ENCODE results near the gene LRRC71. TPM values are rescaled to one million over a fixed set of nuclear protein-coding genes. Genes with fewer than 3 reads are reported as not detected.

Gene LRRC71
- total and polyA plus RNA-seq, 2 of the 13 experiments (the other 11 are each of a cell fraction or from before 2014, with no cell fraction given), result not detected

DNA sequence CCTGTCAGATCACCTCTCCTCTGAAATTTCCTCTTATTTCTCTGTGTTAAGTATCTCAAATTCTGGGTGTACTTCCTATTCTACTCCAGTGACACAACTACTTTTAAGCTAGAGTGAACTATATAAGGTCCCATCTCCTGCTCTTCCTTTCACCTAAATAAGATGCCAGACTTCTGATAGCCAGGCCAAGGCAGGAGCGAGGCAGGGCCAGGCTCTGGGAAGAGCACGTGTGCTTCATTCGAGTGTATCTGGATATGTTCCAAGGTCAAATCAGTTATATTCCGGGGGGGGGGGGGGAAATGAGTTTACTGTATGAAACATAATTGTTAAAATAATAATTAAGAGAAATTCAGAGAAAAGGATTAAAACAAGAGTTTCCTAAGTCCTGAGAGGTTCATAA, 60.1 kb downstream of the LRRC71 start:
- H3K36me3 ChIP-seq (replicated peaks in 1 of 2; ENCODE audit: control insufficient read depth in 1 of 2, insufficient read depth in 2 of 2, low read length in 2 of 2), result peaks cover 22 to 62% of the 10 kb centered on the region in 2 experiments; a peak in 4 of 5 replicates
- no peaks in the 10 kb centered on the region for H3K79me2 ChIP-seq (ENCODE audit: insufficient read depth, low read length)
- BruUV-seq (replicated peaks), result no TSS peak
- in situ Hi-C loops (cut with HindIII; ENCODE audit: extremely low pct_ligation_motif_present, low pct_unique_long_range_greater_than_20kb) (no loop called here), intact Hi-C loops (cut with micrococcal nuclease; ENCODE audit: unreplicated experiment) (loop anchor here (5.0 kb wide), 1 partner anchor 92 kb away; no protein-coding TSS in a partner anchor)
- H4K20me1 ChIP-seq (ENCODE audit: insufficient read depth, low read length), result no peaks in the 10 kb centered on the region
- ChIA-PET CTCF (ENCODE audit: low intra/inter-chr PET ratio, low total read pairs) (no interaction called here), POLR2A (no interaction called here)
- H3K9me3 ChIP-seq (ENCODE audit: low read length), result no peaks in the 10 kb centered on the region
- ATAC-seq (no peak), FAIRE-seq (no peak), DNase-seq (ENCODE audit: low spot score) (no peak)
- no peak for TF ChIP-seq ZKSCAN1 (IDR thresholded peaks at IDR 0.05; ENCODE audit: low read length)
- no peak for TF ChIP-seq RORA (CRISPR knock-in tag; IDR thresholded peaks at IDR 0.05)
- TF ChIP-seq, protein P1, sequence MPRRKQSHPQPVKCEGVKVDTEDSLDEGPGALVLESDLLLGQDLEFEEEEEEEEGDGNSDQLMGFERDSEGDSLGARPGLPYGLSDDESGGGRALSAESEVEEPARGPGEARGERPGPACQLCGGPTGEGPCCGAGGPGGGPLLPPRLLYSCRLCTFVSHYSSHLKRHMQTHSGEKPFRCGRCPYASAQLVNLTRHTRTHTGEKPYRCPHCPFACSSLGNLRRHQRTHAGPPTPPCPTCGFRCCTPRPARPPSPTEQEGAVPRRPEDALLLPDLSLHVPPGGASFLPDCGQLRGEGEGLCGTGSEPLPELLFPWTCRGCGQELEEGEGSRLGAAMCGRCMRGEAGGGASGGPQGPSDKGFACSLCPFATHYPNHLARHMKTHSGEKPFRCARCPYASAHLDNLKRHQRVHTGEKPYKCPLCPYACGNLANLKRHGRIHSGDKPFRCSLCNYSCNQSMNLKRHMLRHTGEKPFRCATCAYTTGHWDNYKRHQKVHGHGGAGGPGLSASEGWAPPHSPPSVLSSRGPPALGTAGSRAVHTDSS (CRISPR knock-in tag; conservative IDR thresholded peaks at IDR 0.05), result no peak
- no peak for TF ChIP-seq BRCA1 (CRISPR knock-in tag; IDR thresholded peaks at IDR 0.05)
- no peak overlapping the region for H2AFZ ChIP-seq (ENCODE audit: low read length)
- H3K4me1 ChIP-seq (ENCODE audit: insufficient read depth, low read length), result no peaks in the 10 kb centered on the region; the same call in 1 of the 2 replicates
- 63% methylated on average over 4 of the region's 4 CpGs for WGBS (ENCODE audit: low lambda C conversion rate)
- no peaks in the 10 kb centered on the region for H3K27me3 ChIP-seq (ENCODE audit: control insufficient read depth in 1 of 2, insufficient read depth in 2 of 2, low read length in 2 of 2)
- H3K27ac ChIP-seq (ENCODE audit: extremely low read length, insufficient read depth, low read length), result no peak overlapping the region
- H3K4me3 ChIP-seq (replicated peaks in 1 of 3; ENCODE audit: insufficient read depth in 1 of 3, low read depth in 2 of 3, low read length in 3 of 3), result no peak overlapping the region
- H3K4me2 ChIP-seq (ENCODE audit: low read depth, low read length), result no peak overlapping the region
- no peak overlapping the region for H3K9ac ChIP-seq (ENCODE audit: insufficient read depth, low read depth, low read length)

MicroRNA genes within 50 kb of the gene (microRNA counts, 767-probe panel; counts per million panel counts)
- microRNA hsa-miR-765, result not detected

Small RNA genes lying within 50 kb of the gene (microRNA-seq; reads per million reads assigned to microRNA genes)
- gene MIR765, result 0.51 reads per million

Small RNA genes lying within 50 kb of the gene (small RNA-seq; reads per million reads assigned to genes)
- gene MIR765 (ENCODE audit: insufficient read depth in 2 of 3, insufficient read length in 3 of 3, low read depth in 2 of 3, low replicate concordance in 1 of 3), result 0 to 0.33 (median 0) reads per million in 3 experiments

Other genes with a start within 250 kb of the LRRC71 start
- 12.7 and 16.6 TPM in 2 replicates for gene NES, start 243.2 kb upstream of the LRRC71 start, total RNA-seq (2016; rRNA removed; fragmentation: Illumina TruSeq; extraction: Trizol)
- 1.7 and 2.5 TPM in 2 replicates for gene NES, start 243.2 kb upstream of the LRRC71 start, polyA plus RNA-seq (2011; rRNA removed)
- 0.21 and 0.60 TPM in 2 replicates for gene CRABP2, start 215.0 kb upstream of the LRRC71 start, total RNA-seq (2016; rRNA removed; fragmentation: Illumina TruSeq; extraction: Trizol)
- gene CRABP2, start 215.0 kb upstream of the LRRC71 start, polyA plus RNA-seq (2011; rRNA removed), result 0.37 and 0.40 TPM in 2 replicates
- gene METTL25B, start 192.2 kb upstream of the LRRC71 start, total RNA-seq (2016; rRNA removed; fragmentation: Illumina TruSeq; extraction: Trizol), result 8.1 and 11.9 TPM in 2 replicates
- gene METTL25B, start 192.2 kb upstream of the LRRC71 start, polyA plus RNA-seq (2011; rRNA removed), result 24.0 and 26.3 TPM in 2 replicates
- gene ISG20L2, start 191.9 kb upstream of the LRRC71 start, total RNA-seq (2016; rRNA removed; fragmentation: Illumina TruSeq; extraction: Trizol), result 17.8 and 19.8 TPM in 2 replicates
- 21.3 and 22.8 TPM in 2 replicates for gene ISG20L2, start 191.9 kb upstream of the LRRC71 start, polyA plus RNA-seq (2011; rRNA removed)
- gene MRPL24, start 179.5 kb upstream of the LRRC71 start, total RNA-seq (2016; rRNA removed; fragmentation: Illumina TruSeq; extraction: Trizol), result 42.9 and 45.7 TPM in 2 replicates
- gene MRPL24, start 179.5 kb upstream of the LRRC71 start, polyA plus RNA-seq (2011; rRNA removed), result 37.7 and 38.1 TPM in 2 replicates
- gene HDGF, start 169.0 kb upstream of the LRRC71 start, total RNA-seq (2016; rRNA removed; fragmentation: Illumina TruSeq; extraction: Trizol), result 183 and 196 TPM in 2 replicates
- 128 and 156 TPM in 2 replicates for gene HDGF, start 169.0 kb upstream of the LRRC71 start, polyA plus RNA-seq (2011; rRNA removed)
- gene PRCC, start 153.1 kb upstream of the LRRC71 start, total RNA-seq (2016; rRNA removed; fragmentation: Illumina TruSeq; extraction: Trizol), result 24.2 and 26.8 TPM in 2 replicates
- gene PRCC, start 153.1 kb upstream of the LRRC71 start, polyA plus RNA-seq (2011; rRNA removed), result 40.5 and 46.3 TPM in 2 replicates
- gene SH2D2A, start 103.8 kb upstream of the LRRC71 start, total RNA-seq (2016; rRNA removed; fragmentation: Illumina TruSeq; extraction: Trizol), result 0.59 and 0.73 TPM in 2 replicates
- gene SH2D2A, start 103.8 kb upstream of the LRRC71 start, polyA plus RNA-seq (2011; rRNA removed), result 0.56 and 0.57 TPM in 2 replicates
- gene INSRR, start 61.5 kb upstream of the LRRC71 start, total RNA-seq (2016; rRNA removed; fragmentation: Illumina TruSeq; extraction: Trizol), result not detected in 2 replicates
- not detected in 2 replicates for gene INSRR, start 61.5 kb upstream of the LRRC71 start, polyA plus RNA-seq (2011; rRNA removed)
- gene NTRK1, start 59.8 kb upstream of the LRRC71 start, total RNA-seq (2016; rRNA removed; fragmentation: Illumina TruSeq; extraction: Trizol), result not detected in 2 replicates
- gene NTRK1, start 59.8 kb upstream of the LRRC71 start, polyA plus RNA-seq (2011; rRNA removed), result not detected in 2 replicates
- gene PEAR1, start 26.9 kb upstream of the LRRC71 start, total RNA-seq (2016; rRNA removed; fragmentation: Illumina TruSeq; extraction: Trizol), result 0.06 and 0.27 TPM in 2 replicates
- gene PEAR1, start 26.9 kb upstream of the LRRC71 start, polyA plus RNA-seq (2011; rRNA removed), result 0.39 and 0.41 TPM in 2 replicates
- gene ARHGEF11, start 125.1 kb downstream of the LRRC71 start, total RNA-seq (2016; rRNA removed; fragmentation: Illumina TruSeq; extraction: Trizol), result 16.0 and 21.2 TPM in 2 replicates
- 16.5 and 22.1 TPM in 2 replicates for gene ARHGEF11, start 125.1 kb downstream of the LRRC71 start, polyA plus RNA-seq (2011; rRNA removed)
- gene ETV3L, start 179.2 kb downstream of the LRRC71 start, total RNA-seq (2016; rRNA removed; fragmentation: Illumina TruSeq; extraction: Trizol), result not detected in 2 replicates
- gene ETV3L, start 179.2 kb downstream of the LRRC71 start, polyA plus RNA-seq (2011; rRNA removed), result not detected in 2 replicates
- gene ETV3, start 217.8 kb downstream of the LRRC71 start, total RNA-seq (2016; rRNA removed; fragmentation: Illumina TruSeq; extraction: Trizol), result 5.8 and 8.5 TPM in 2 replicates
- gene ETV3, start 217.8 kb downstream of the LRRC71 start, polyA plus RNA-seq (2011; rRNA removed), result 4.2 and 4.6 TPM in 2 replicates

All from HepG2 (cell line).